Prostate gland (tissue), 2 donors: ENCODE measurements around the gene PTPN2. TPM values are rescaled to one million over a fixed set of nuclear protein-coding genes. Genes with fewer than 3 reads are reported as not detected.

Experiments
- DNase-seq: peaks from one replicate; pipeline ENCODE4 v3.0.0-alpha.2; 2019; ENCODE audit warnings: low spot score
- H3K27ac ChIP-seq, 2 donors: fragments of 200-600 bp; sonication (generic); 2 replicates each; pipeline ENCODE4 v1.5.1; 2017 to 2019
- H3K27me3 ChIP-seq: fragments of 200-600 bp; sonication (generic); replicated peaks from 2 replicates; pipeline ENCODE4 v1.5.1; 2019; ENCODE audit not compliant: insufficient read depth
- H3K36me3 ChIP-seq, 2 donors: fragments of 200-600 bp; sonication (generic); 1 replicate in 1 of 2; 2 replicates in 1 of 2; pipeline versions ENCODE4 v1.5.1 to v1.8.1; 2017 to 2019
- H3K4me1 ChIP-seq: fragments of 200-600 bp; sonication (generic); replicated peaks from 2 replicates; pipeline ENCODE4 v1.5.1; 2019
- H3K4me3 ChIP-seq, 2 donors: fragments of 200-600 bp; sonication (generic); 2 replicates each; pipeline ENCODE4 v1.5.1; 2017 to 2019
- H3K9me3 ChIP-seq: fragments of 200-600 bp; sonication (generic); 2 replicates; pipeline ENCODE4 v1.5.1; 2017
- POLR2A ChIP-seq: fragments of 450-650 bp; IDR thresholded peaks from one replicate; pipeline ENCODE4 v1.6.1; 2016; ENCODE audit warnings: antibody characterized with exemption, mild to moderate bottlenecking
- POLR2AphosphoS5 ChIP-seq: sonication (generic); formaldehyde crosslinking; IDR thresholded peaks from one replicate; pipeline ENCODE4 v1.6.1; 2017; ENCODE audit warnings: antibody characterized with exemption
- WGBS: methylation state at CpG from one replicate; pipeline ENCODE4 v1.1.5; 2018; 5-methylcytosine and 5-hydroxymethylcytosine counted together
- intact Hi-C: fragments of 100-400 bp; cut with DNase I; formaldehyde crosslinking; loops from one replicate; pipeline ENCODE4 v1.14.2; 2022
- total RNA-seq, 2 donors: library from RNA; depleted of rRNA; stranded (reverse); fragments of >200 nt; gene quantifications; one replicate each; pipeline ENCODE4 v1.1.0, GENCODE V29; 2016
- TF ChIP-seq, protein P1 (sequence below), 4 experiments: fragments of 200-600 bp in 2 of 4; fragments of 450-650 bp in 2 of 4; sonication (generic) in 2 of 4; IDR thresholded peaks; 1 replicate in 3 of 4; 2 replicates in 1 of 4; pipeline ENCODE4 v1.5.1; 2016 to 2019; ENCODE audit warnings: antibody characterized with exemption in 4 of 4, mild to moderate bottlenecking in 2 of 4, moderate library complexity in 2 of 4

Gene PTPN2
- total RNA-seq, 2 donors from 2014 or later = 25.0 to 34.0 TPM

- Histone ChIP-seq H3K36me3 (no peaks in the 10 kb centered on the region), H3K4me1 (no peaks in the 10 kb centered on the region), H3K27ac (no peak overlapping the region), H3K27me3 (no peaks in the 10 kb centered on the region), H3K9me3 (no peaks in the 10 kb centered on the region), H3K4me3 (no peak overlapping the region)
- WGBS = 72% methylated on average over 5 of the region's 5 CpGs
- no peak for DNase-seq
- intact Hi-C loops = no loop called here
- TF ChIP-seq, protein P1, sequence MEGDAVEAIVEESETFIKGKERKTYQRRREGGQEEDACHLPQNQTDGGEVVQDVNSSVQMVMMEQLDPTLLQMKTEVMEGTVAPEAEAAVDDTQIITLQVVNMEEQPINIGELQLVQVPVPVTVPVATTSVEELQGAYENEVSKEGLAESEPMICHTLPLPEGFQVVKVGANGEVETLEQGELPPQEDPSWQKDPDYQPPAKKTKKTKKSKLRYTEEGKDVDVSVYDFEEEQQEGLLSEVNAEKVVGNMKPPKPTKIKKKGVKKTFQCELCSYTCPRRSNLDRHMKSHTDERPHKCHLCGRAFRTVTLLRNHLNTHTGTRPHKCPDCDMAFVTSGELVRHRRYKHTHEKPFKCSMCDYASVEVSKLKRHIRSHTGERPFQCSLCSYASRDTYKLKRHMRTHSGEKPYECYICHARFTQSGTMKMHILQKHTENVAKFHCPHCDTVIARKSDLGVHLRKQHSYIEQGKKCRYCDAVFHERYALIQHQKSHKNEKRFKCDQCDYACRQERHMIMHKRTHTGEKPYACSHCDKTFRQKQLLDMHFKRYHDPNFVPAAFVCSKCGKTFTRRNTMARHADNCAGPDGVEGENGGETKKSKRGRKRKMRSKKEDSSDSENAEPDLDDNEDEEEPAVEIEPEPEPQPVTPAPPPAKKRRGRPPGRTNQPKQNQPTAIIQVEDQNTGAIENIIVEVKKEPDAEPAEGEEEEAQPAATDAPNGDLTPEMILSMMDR (IDR thresholded peaks at IDR 0.05) = no peak
- TF ChIP-seq POLR2AphosphoS5 (no peak), POLR2A (no peak)
Observed at GRCh38 chr18:12773369-12773768, 110.7 kb downstream of the PTPN2 start.

GRCh38 chr18:12772111-12772510, 111.9 kb downstream of the PTPN2 start:
- H3K36me3 ChIP-seq = no peaks in the 10 kb centered on the region
- no peak overlapping the region for H3K27ac ChIP-seq
- H3K4me1 ChIP-seq = no peaks in the 10 kb centered on the region
- intact Hi-C loops = no loop called here
- H3K27me3 ChIP-seq = no peaks in the 10 kb centered on the region
- H3K4me3 ChIP-seq = no peak overlapping the region
- TF ChIP-seq POLR2A (no peak), POLR2AphosphoS5 (no peak)
- TF ChIP-seq, protein P1 (IDR thresholded peaks at IDR 0.05) = no peak
- WGBS = 65% methylated on average over 6 of the region's 6 CpGs
- H3K9me3 ChIP-seq = no peaks in the 10 kb centered on the region
- DNase-seq = no peak

- H3K27ac ChIP-seq = no peak overlapping the region
- TF ChIP-seq POLR2AphosphoS5 = no peak
- TF ChIP-seq, protein P1 (IDR thresholded peaks at IDR 0.05) = no peak
- intact Hi-C loops = no loop called here
- H3K27me3 ChIP-seq = no peaks in the 10 kb centered on the region
- H3K4me3 ChIP-seq = no peak overlapping the region
- no peaks in the 10 kb centered on the region for H3K9me3 ChIP-seq
- no peaks in the 10 kb centered on the region for H3K4me1 ChIP-seq
- WGBS = 89% methylated on average over 15 of the region's 15 CpGs
- no peak for DNase-seq
- no peaks in the 10 kb centered on the region for H3K36me3 ChIP-seq
Observed at GRCh38 chr18:12770469-12771219, 113.4 kb downstream of the PTPN2 start.

DNA sequence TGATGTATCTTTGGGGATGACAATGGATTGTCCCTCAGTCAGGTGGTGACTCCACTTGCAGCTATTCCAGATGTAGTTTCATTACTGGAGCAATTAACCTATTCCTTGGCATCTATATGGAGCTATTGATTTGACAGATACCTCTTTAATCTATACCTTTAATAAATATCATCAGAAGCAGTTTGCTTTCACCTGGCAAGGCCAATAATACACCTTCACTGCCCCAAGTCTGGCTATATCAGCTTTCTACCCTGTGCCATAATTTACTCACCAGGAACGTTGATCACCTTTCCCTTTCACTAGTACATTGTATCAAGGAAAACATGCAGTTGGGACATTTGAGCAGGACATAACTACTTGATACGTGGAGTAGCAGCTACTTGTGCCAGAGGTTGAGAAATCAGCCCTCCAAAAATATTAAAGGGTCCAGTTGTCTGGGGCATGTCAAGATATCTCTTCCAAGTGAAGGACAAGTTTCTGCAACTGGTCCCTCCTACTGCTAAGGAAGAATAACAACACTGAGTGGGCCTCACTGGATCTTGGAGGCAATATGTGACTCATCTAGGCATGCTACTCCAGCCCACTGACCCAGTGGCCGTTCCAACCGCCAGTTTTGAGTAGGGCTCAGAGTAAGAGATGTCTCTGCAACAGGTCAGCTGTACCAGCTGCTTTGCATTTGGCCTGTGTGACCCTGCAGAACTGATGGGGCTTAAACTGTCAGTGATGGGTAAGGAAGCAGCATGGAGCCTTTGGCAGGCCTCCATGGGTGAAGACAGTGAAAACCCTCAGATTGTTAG, 114.2 kb downstream of the PTPN2 start:
- 85% methylated on average over 4 of the region's 4 CpGs for WGBS
- DNase-seq = no peak
- intact Hi-C loops = no loop called here

More for the DNA sequence above, 114.2 kb downstream of the PTPN2 start:
- Histone ChIP-seq H3K36me3 (no peaks in the 10 kb centered on the region), H3K4me3 (no peak overlapping the region), H3K9me3 (no peaks in the 10 kb centered on the region), H3K4me1 (no peaks in the 10 kb centered on the region), H3K27ac (no peak overlapping the region), H3K27me3 (no peaks in the 10 kb centered on the region)
- TF ChIP-seq POLR2A (no peak), POLR2AphosphoS5 (no peak)
- TF ChIP-seq, protein P1 (IDR thresholded peaks at IDR 0.05) = no peak
